Measurements from ENCODE around the gene MYO1D. TPM values are rescaled to one million over a fixed set of nuclear protein-coding genes. Genes with fewer than 3 reads are reported as not detected.

The MYO1D gene
- total and polyA plus RNA-seq, 4 donors: 4.5 to 22.9 (median 13.3) TPM

- Histone ChIP-seq H3K36me3 (ENCODE audit: control insufficient read depth in 4 of 4, insufficient read depth in 3 of 4, low read depth in 1 of 4, low read length in 3 of 4) (no peaks in the 10 kb centered on the region), H3K27me3 (ENCODE audit: control insufficient read depth in 4 of 4, insufficient read depth in 4 of 4, low read length in 3 of 4) (no peaks in the 10 kb centered on the region), H3K9me3 (ENCODE audit: control insufficient read depth in 4 of 4, low read length in 3 of 4) (no peaks in the 10 kb centered on the region), H3K9ac (ENCODE audit: low read depth in 1 of 2, low read length in 2 of 2) (no peak overlapping the region), H3K27ac (ENCODE audit: low read depth in 1 of 2, low read length in 2 of 2) (no peak overlapping the region), H3K4me3 (ENCODE audit: low read depth in 1 of 3, low read length in 3 of 3) (no peak overlapping the region), H3K4me1 (ENCODE audit: control insufficient read depth in 4 of 4, insufficient read depth in 4 of 4, low read length in 3 of 4) (peaks cover 0 to 16% (median 8%) of the 10 kb centered on the region in 4 donors)
- no peak for DNase-seq (ENCODE audit: low spot score)
- no peak for TF ChIP-seq TAF1 (conservative IDR thresholded peaks at IDR 0.05)
- TF ChIP-seq JUND (IDR thresholded peaks at IDR 0.05): no peak
- TF ChIP-seq EGR1 (IDR thresholded peaks at IDR 0.05; ENCODE audit: low read depth in 2 of 2): no peak
- TF ChIP-seq RXRA (IDR thresholded peaks at IDR 0.05): no peak
- no peak for TF ChIP-seq YY1 (IDR thresholded peaks at IDR 0.05)
- no peak for TF ChIP-seq GABPA (IDR thresholded peaks at IDR 0.05 in 1 of 2, conservative IDR thresholded peaks at IDR 0.05 in 1 of 2)
- no peak for TF ChIP-seq SP1 (IDR thresholded peaks at IDR 0.05)
- TF ChIP-seq HNF4G (IDR thresholded peaks at IDR 0.05): no peak
- no peak for TF ChIP-seq ATF3 (IDR thresholded peaks at IDR 0.05)
- no peak for TF ChIP-seq CTCF (IDR thresholded peaks at IDR 0.05; ENCODE audit: low read depth, low read length, missing input control)
- TF ChIP-seq RAD21 (IDR thresholded peaks at IDR 0.05): no peak
- no peak for TF ChIP-seq FOXA2 (IDR thresholded peaks at IDR 0.05)
- no peak for TF ChIP-seq ZBTB33 (IDR thresholded peaks at IDR 0.05)
- no peak for TF ChIP-seq REST (IDR thresholded peaks at IDR 0.05)
- TF ChIP-seq NR2F2 (IDR thresholded peaks at IDR 0.05): no peak
- TF ChIP-seq FOXA1 (IDR thresholded peaks at IDR 0.05): no peak
- TF ChIP-seq HNF4A (conservative IDR thresholded peaks at IDR 0.05): no peak
- no peak for TF ChIP-seq MAX (IDR thresholded peaks at IDR 0.05)
- WGBS: 97% methylated on average over 1 of the region's 1 CpG
Measured at GRCh38 chr17:32870969-32871368, 6.0 kb downstream of the MYO1D start.

All from liver (tissue), 9 donors.